Colonic mucosa (tissue), 4 donors: ENCODE results near the gene GNAQ. TPM values are rescaled to one million over a fixed set of nuclear protein-coding genes. Genes with fewer than 3 reads are reported as not detected.

ENCODE experiments used
- DNase-seq: peaks from one replicate; pipeline ENCODE4 v3.0.0-alpha.2; 2020
- H3K27ac ChIP-seq: fragments of 200-600 bp; one replicate; pipeline ENCODE4 v1.8.0; 2021
- H3K27me3 ChIP-seq: fragments of 200-600 bp; one replicate; pipeline ENCODE4 v1.8.0; 2021
- H3K36me3 ChIP-seq: fragments of 200-600 bp; one replicate; pipeline ENCODE4 v1.8.0; 2021
- H3K4me1 ChIP-seq: fragments of 200-600 bp; one replicate; pipeline ENCODE4 v1.8.0; 2021; ENCODE audit warnings: mild to moderate bottlenecking
- H3K4me3 ChIP-seq: fragments of 200-600 bp; one replicate; pipeline ENCODE4 v1.8.0; 2021
- H3K9ac ChIP-seq, 2 donors: one replicate each; pipeline ENCODE4 v1.7.0; 2013; ENCODE audit warnings: control low read depth in 2 of 2, low read depth in 2 of 2, low read length in 2 of 2
- H3K9me3 ChIP-seq: fragments of 200-600 bp; one replicate; pipeline ENCODE4 v1.8.0; 2021
- CTCF ChIP-seq: fragments of 200-600 bp; IDR thresholded peaks from one replicate; pipeline ENCODE4 v1.8.0; 2022; ENCODE audit warnings: antibody characterized with exemption, mild to moderate bottlenecking
- intact Hi-C: fragments of 100-400 bp; cut with DNase I; formaldehyde crosslinking; loops from one replicate; pipeline ENCODE4 v1.14.1; 2022
- total RNA-seq, 2 donors: library from RNA; stranded (reverse); fragmentation: NEBNext Ultra II Directional in 1 of 2; extraction: Animal tissue kit (Norgen Biotek cat#: 25700) in 1 of 2; gene quantifications; one replicate each; pipeline ENCODE4 v1.2.1, GENCODE V29; 2021
- donor health status: healthy.
- donor health status: DM: no; HTN: no; CAD: no.
- donor health status: DM: no; HTN: no; CAD: no.

GNAQ gene
- total RNA-seq, 2 donors from 2014 or later, result 75.6 to 105 TPM

GRCh38 chr9:77933019-77933418, 98.6 kb downstream of the GNAQ start:
- Histone ChIP-seq H3K9ac (no peak overlapping the region), H3K4me3 (no peak overlapping the region), H3K27me3 (no peaks in the 10 kb centered on the region), H3K4me1 (no peaks in the 10 kb centered on the region), H3K36me3 (no peaks in the 10 kb centered on the region), H3K27ac (no peak overlapping the region), H3K9me3 (no peaks in the 10 kb centered on the region)
- intact Hi-C loops, result no loop called here
- no peak for DNase-seq
- TF ChIP-seq CTCF, result no peak

GRCh38 chr9:77929942-77930341, 101.7 kb downstream of the GNAQ start:
- Histone ChIP-seq H3K4me3 (no peak overlapping the region), H3K4me1 (peaks cover 4% of the 10 kb centered on the region), H3K9me3 (no peaks in the 10 kb centered on the region), H3K36me3 (no peaks in the 10 kb centered on the region), H3K27ac (no peak overlapping the region), H3K9ac (no peak overlapping the region), H3K27me3 (no peaks in the 10 kb centered on the region)
- intact Hi-C loops, result no loop called here
- no peak for DNase-seq
- TF ChIP-seq CTCF, result no peak

- Histone ChIP-seq H3K9me3 (no peaks in the 10 kb centered on the region), H3K36me3 (no peaks in the 10 kb centered on the region), H3K27me3 (no peaks in the 10 kb centered on the region), H3K9ac (no peak overlapping the region), H3K4me1 (peaks cover 4% of the 10 kb centered on the region), H3K27ac (no peak overlapping the region), H3K4me3 (no peak overlapping the region)
- DNase-seq, result no peak
- intact Hi-C loops, result no loop called here
- TF ChIP-seq CTCF, result no peak
Observed at GRCh38 chr9:77927265-77927664, 104.3 kb downstream of the GNAQ start.

GRCh38 chr9:77926371-77926878, 105.2 kb downstream of the GNAQ start:
- intact Hi-C loops, result no loop called here
- no peak overlapping the region for H3K27ac ChIP-seq
- peaks cover 4% of the 10 kb centered on the region for H3K4me1 ChIP-seq

GRCh38 chr9:77922591-77922990, 109.0 kb downstream of the GNAQ start:
- H3K9ac ChIP-seq, result no peak overlapping the region
- H3K27me3 ChIP-seq, result no peaks in the 10 kb centered on the region
- H3K27ac ChIP-seq, result no peak overlapping the region
- DNase-seq, result no peak
- H3K36me3 ChIP-seq, result no peaks in the 10 kb centered on the region
- H3K4me3 ChIP-seq, result no peak overlapping the region
- intact Hi-C loops, result no loop called here
- H3K9me3 ChIP-seq, result no peaks in the 10 kb centered on the region
- TF ChIP-seq CTCF, result no peak
- H3K4me1 ChIP-seq, result peaks cover 4% of the 10 kb centered on the region

More at GRCh38 chr9:77926371-77926878, 105.2 kb downstream of the GNAQ start:
- DNase-seq, result no peak
- Histone ChIP-seq H3K9ac (no peak overlapping the region), H3K27me3 (no peaks in the 10 kb centered on the region), H3K9me3 (no peaks in the 10 kb centered on the region), H3K4me3 (no peak overlapping the region), H3K36me3 (no peaks in the 10 kb centered on the region)
- TF ChIP-seq CTCF, result no peak
